ENCODE results near the gene LRRC1. TPM values are rescaled to one million over a fixed set of nuclear protein-coding genes. Genes with fewer than 3 reads are reported as not detected.

LRRC1 gene
- total RNA-seq, 2 experiments from 2014 or later, result 3.2 TPM

GRCh38 chr6:53794137-53794719, 577 bp upstream of the LRRC1 start:
- Mint-ChIP-seq H3K4me1 (ENCODE audit: low read depth) (peaks cover 24% of the 10 kb centered on the region), H3K27me3 (peaks cover 9% of the 10 kb centered on the region), H3K36me3 (no peaks in the 10 kb centered on the region), H3K27ac (peak overlapping the region; percentile 76), H3K4me3 (peak overlapping the region; percentile 97), H3K9me3 (no peaks in the 10 kb centered on the region)
- ChIA-PET CTCF (interaction anchor here (0.6 to 2.2 kb wide), 8 partner anchors 60 to 301 kb away, joined by 3 to 12 read pairs (median 4); no protein-coding TSS in a partner anchor), POLR2A (interaction anchor here (1.1 kb wide), 1 partner anchor 456 kb away, joined by 3 read pairs; no protein-coding TSS in a partner anchor)
- peak; percentile 72 for DNase-seq
- intact Hi-C loops (cut with micrococcal nuclease), result loop anchor here (1.0 to 5.0 kb wide), 6 partner anchors 53 to 302 kb away; no protein-coding TSS in a partner anchor

- CTCF ChIA-PET, result interaction anchor here (0.6 to 2.2 kb wide), 6 partner anchors 33 to 624 kb away, joined by 3 to 8 read pairs (median 4); no protein-coding TSS in a partner anchor
- H3K9me3 Mint-ChIP-seq, result no peaks in the 10 kb centered on the region
- POLR2A ChIA-PET, result no interaction called here
- no peak for DNase-seq
- peaks cover 9% of the 10 kb centered on the region for H3K27me3 Mint-ChIP-seq
- intact Hi-C loops (cut with micrococcal nuclease), result loop anchor here (5.0 kb wide), 1 partner anchor 143 kb away; no protein-coding TSS in a partner anchor
- H3K36me3 Mint-ChIP-seq, result no peaks in the 10 kb centered on the region
- H3K27ac Mint-ChIP-seq, result no peak overlapping the region
- peak overlapping the region; percentile 97 for H3K4me3 Mint-ChIP-seq
- peaks cover 24% of the 10 kb centered on the region for H3K4me1 Mint-ChIP-seq (ENCODE audit: low read depth)
Measured at GRCh38 chr6:53795340-53795701, 516 bp downstream of the LRRC1 start.

GRCh38 chr6:53795702-53796450, 1.1 kb downstream of the LRRC1 start:
- POLR2A ChIA-PET, result no interaction called here
- CTCF ChIA-PET, result interaction anchor here (1.0 to 1.6 kb wide), 4 partner anchors 32 to 252 kb away, joined by 3 to 5 read pairs (median 4); no protein-coding TSS in a partner anchor
- peak overlapping the region; percentile 97 for H3K4me3 Mint-ChIP-seq
- intact Hi-C loops (cut with micrococcal nuclease), result loop anchor here (5.0 kb wide), 1 partner anchor 144 kb away; no protein-coding TSS in a partner anchor
- peak; percentile 18 for DNase-seq
- H3K9me3 Mint-ChIP-seq, result no peaks in the 10 kb centered on the region
- H3K36me3 Mint-ChIP-seq, result no peaks in the 10 kb centered on the region
- H3K4me1 Mint-ChIP-seq (ENCODE audit: low read depth), result peaks cover 24% of the 10 kb centered on the region
- H3K27me3 Mint-ChIP-seq, result peaks cover 9% of the 10 kb centered on the region
- H3K27ac Mint-ChIP-seq, result no peak overlapping the region

GRCh38 chr6:53796451-53796780, 1.6 kb downstream of the LRRC1 start:
- no peak overlapping the region for H3K27ac Mint-ChIP-seq
- H3K36me3 Mint-ChIP-seq, result no peaks in the 10 kb centered on the region
- no peak for DNase-seq
- POLR2A ChIA-PET, result no interaction called here
- peak overlapping the region; percentile 97 for H3K4me3 Mint-ChIP-seq
- H3K4me1 Mint-ChIP-seq (ENCODE audit: low read depth), result peaks cover 24% of the 10 kb centered on the region
- CTCF ChIA-PET, result interaction anchor here (1.0 to 1.6 kb wide), 2 partner anchors 32 to 68 kb away, joined by 3 to 5 read pairs; no protein-coding TSS in a partner anchor
- intact Hi-C loops (cut with micrococcal nuclease), result loop anchor here (5.0 kb wide), 1 partner anchor 144 kb away; no protein-coding TSS in a partner anchor
- H3K27me3 Mint-ChIP-seq, result peaks cover 8% of the 10 kb centered on the region
- H3K9me3 Mint-ChIP-seq, result no peaks in the 10 kb centered on the region

- Mint-ChIP-seq H3K27ac (no peak overlapping the region), H3K4me1 (ENCODE audit: low read depth) (peaks cover 24% of the 10 kb centered on the region), H3K36me3 (no peaks in the 10 kb centered on the region), H3K9me3 (no peaks in the 10 kb centered on the region), H3K27me3 (peaks cover 7% of the 10 kb centered on the region), H3K4me3 (no peak overlapping the region)
- intact Hi-C loops (cut with micrococcal nuclease), result loop anchor here (1.0 to 5.0 kb wide), 2 partner anchors 9 to 144 kb away; no protein-coding TSS in a partner anchor
- DNase-seq, result no peak
- POLR2A ChIA-PET, result no interaction called here
- CTCF ChIA-PET, result interaction anchor here (1.0 to 1.6 kb wide), 2 partner anchors 31 to 69 kb away, joined by 3 to 5 read pairs; no protein-coding TSS in a partner anchor
Measured at GRCh38 chr6:53796791-53797190, 2.0 kb downstream of the LRRC1 start.

GRCh38 chr6:53797304-53797703, 2.5 kb downstream of the LRRC1 start:
- no peaks in the 10 kb centered on the region for H3K9me3 Mint-ChIP-seq
- H3K4me1 Mint-ChIP-seq (ENCODE audit: low read depth), result peaks cover 24% of the 10 kb centered on the region
- no peak for DNase-seq
- peaks cover 5% of the 10 kb centered on the region for H3K27me3 Mint-ChIP-seq
- no peak overlapping the region for H3K4me3 Mint-ChIP-seq
- ChIA-PET CTCF (interaction anchor here (1.6 kb wide), 1 partner anchor 31 kb away, joined by 5 read pairs; no protein-coding TSS in a partner anchor), POLR2A (no interaction called here)
- no peaks in the 10 kb centered on the region for H3K36me3 Mint-ChIP-seq
- intact Hi-C loops (cut with micrococcal nuclease), result loop anchor here (1.0 to 5.0 kb wide), 2 partner anchors 8 to 145 kb away; no protein-coding TSS in a partner anchor
- H3K27ac Mint-ChIP-seq, result no peak overlapping the region

- ChIA-PET CTCF (no interaction called here), POLR2A (no interaction called here)
- H3K27ac Mint-ChIP-seq, result no peak overlapping the region
- no peak for DNase-seq
- intact Hi-C loops (cut with micrococcal nuclease), result loop anchor here (5.0 kb wide), 1 partner anchor 147 kb away; no protein-coding TSS in a partner anchor
- H3K9me3 Mint-ChIP-seq, result no peaks in the 10 kb centered on the region
- peaks cover 4% of the 10 kb centered on the region for H3K27me3 Mint-ChIP-seq
- no peak overlapping the region for H3K4me3 Mint-ChIP-seq
- peaks cover 11% of the 10 kb centered on the region for H3K4me1 Mint-ChIP-seq (ENCODE audit: low read depth)
- H3K36me3 Mint-ChIP-seq, result no peaks in the 10 kb centered on the region
Measured at GRCh38 chr6:53799340-53799739, 4.5 kb downstream of the LRRC1 start.

- H3K36me3 Mint-ChIP-seq, result no peaks in the 10 kb centered on the region
- H3K9me3 Mint-ChIP-seq, result no peaks in the 10 kb centered on the region
- no peak for DNase-seq
- H3K4me3 Mint-ChIP-seq, result no peak overlapping the region
- no peak overlapping the region for H3K27ac Mint-ChIP-seq
- POLR2A ChIA-PET, result no interaction called here
- H3K27me3 Mint-ChIP-seq, result peaks cover 2% of the 10 kb centered on the region
- intact Hi-C loops (cut with micrococcal nuclease), result no loop called here
- peaks cover 7% of the 10 kb centered on the region for H3K4me1 Mint-ChIP-seq (ENCODE audit: low read depth)
- CTCF ChIA-PET, result no interaction called here
Measured at GRCh38 chr6:53801022-53801421, 6.2 kb downstream of the LRRC1 start.

GRCh38 chr6:53802582-53802981, 7.8 kb downstream of the LRRC1 start:
- Mint-ChIP-seq H3K9me3 (no peaks in the 10 kb centered on the region), H3K27me3 (no peaks in the 10 kb centered on the region), H3K4me3 (no peak overlapping the region), H3K27ac (no peak overlapping the region), H3K4me1 (ENCODE audit: low read depth) (no peaks in the 10 kb centered on the region), H3K36me3 (no peaks in the 10 kb centered on the region)
- intact Hi-C loops (cut with micrococcal nuclease), result no loop called here
- POLR2A ChIA-PET, result no interaction called here
- no peak for DNase-seq
- CTCF ChIA-PET, result no interaction called here

GRCh38 chr6:53803081-53803860, 8.5 kb downstream of the LRRC1 start:
- CTCF ChIA-PET, result no interaction called here
- intact Hi-C loops (cut with micrococcal nuclease), result no loop called here
- Mint-ChIP-seq H3K27ac (no peak overlapping the region), H3K36me3 (no peaks in the 10 kb centered on the region), H3K4me3 (no peak overlapping the region), H3K27me3 (no peaks in the 10 kb centered on the region), H3K9me3 (no peaks in the 10 kb centered on the region), H3K4me1 (ENCODE audit: low read depth) (no peaks in the 10 kb centered on the region)
- no peak for DNase-seq
- POLR2A ChIA-PET, result no interaction called here

- no peaks in the 10 kb centered on the region for H3K27me3 Mint-ChIP-seq
- ChIA-PET CTCF (no interaction called here), POLR2A (no interaction called here)
Measured at GRCh38 chr6:53805016-53805415, 10.2 kb downstream of the LRRC1 start.

GRCh38 chr6:53805725-53806124, 10.9 kb downstream of the LRRC1 start:
- H3K4me3 Mint-ChIP-seq, result no peak overlapping the region
- no peaks in the 10 kb centered on the region for H3K36me3 Mint-ChIP-seq
- intact Hi-C loops (cut with micrococcal nuclease), result loop anchor here (1.0 kb wide), 1 partner anchor 8 kb away; no protein-coding TSS in a partner anchor
- no peaks in the 10 kb centered on the region for H3K27me3 Mint-ChIP-seq
- no peak overlapping the region for H3K27ac Mint-ChIP-seq
- H3K9me3 Mint-ChIP-seq, result no peaks in the 10 kb centered on the region
- no peaks in the 10 kb centered on the region for H3K4me1 Mint-ChIP-seq (ENCODE audit: low read depth)
- ChIA-PET POLR2A (no interaction called here), CTCF (no interaction called here)
- DNase-seq, result peak; percentile 15

More at GRCh38 chr6:53805016-53805415, 10.2 kb downstream of the LRRC1 start:
- Mint-ChIP-seq H3K4me3 (no peak overlapping the region), H3K4me1 (ENCODE audit: low read depth) (no peaks in the 10 kb centered on the region), H3K27ac (no peak overlapping the region), H3K9me3 (no peaks in the 10 kb centered on the region), H3K36me3 (no peaks in the 10 kb centered on the region)
- intact Hi-C loops (cut with micrococcal nuclease), result loop anchor here (1.0 kb wide), 1 partner anchor 8 kb away; no protein-coding TSS in a partner anchor
- no peak for DNase-seq
